Esophagus muscularis mucosa (tissue), 4 donors: ENCODE results near the gene KLC1. TPM values are rescaled to one million over a fixed set of nuclear protein-coding genes. Genes with fewer than 3 reads are reported as not detected.

Source experiments
- DNase-seq: peaks from one replicate; pipeline ENCODE4 v3.0.0-alpha.2; 2017; ENCODE audit errors: extremely low spot score
- H3K27ac ChIP-seq, 4 donors: fragments of 200-600 bp; sonication (generic); replicated peaks in 1 of 4; 1 replicate in 3 of 4; 2 replicates in 1 of 4; pipeline ENCODE4 v1.5.1; 2016 to 2019; ENCODE audit warnings: mild to moderate bottlenecking in 1 of 4
- H3K27me3 ChIP-seq, 4 donors: fragments of 200-600 bp; sonication (generic); one replicate each; pipeline versions ENCODE4 v1.5.1 to v1.6.0; 2016 to 2019
- H3K36me3 ChIP-seq, 4 donors: fragments of 200-600 bp; sonication (generic); one replicate each; pipeline ENCODE4 v1.5.1; 2016 to 2019
- H3K4me1 ChIP-seq, 4 donors: fragments of 200-600 bp; sonication (generic); one replicate each; pipeline ENCODE4 v1.5.1; 2016 to 2019
- H3K4me3 ChIP-seq, 4 donors: fragments of 200-600 bp; sonication (generic); 1 replicate in 2 of 4; 2 replicates in 2 of 4; pipeline ENCODE4 v1.5.1; 2016 to 2019; ENCODE audit warnings: mild to moderate bottlenecking in 4 of 4, moderate library complexity in 1 of 4
- H3K9me3 ChIP-seq, 4 donors: fragments of 200-600 bp; sonication (generic); 1 replicate in 3 of 4; 2 replicates in 1 of 4; pipeline ENCODE4 v1.5.1; 2016 to 2019
- EP300 ChIP-seq: sonication (generic); formaldehyde crosslinking; IDR thresholded peaks from one replicate; pipeline ENCODE4 v1.6.1; 2017; ENCODE audit warnings: antibody characterized with exemption
- POLR2A ChIP-seq: fragments of 450-650 bp; IDR thresholded peaks from one replicate; pipeline ENCODE4 v1.6.1; 2017; ENCODE audit warnings: antibody characterized with exemption, moderate library complexity, mild to moderate bottlenecking, low read depth
- POLR2AphosphoS5 ChIP-seq, 2 donors: sonication (generic); formaldehyde crosslinking; IDR thresholded peaks; one replicate each; pipeline ENCODE4 v1.6.1; 2017; ENCODE audit warnings: antibody characterized with exemption in 2 of 2
- WGBS: methylation state at CpG from one replicate; pipeline ENCODE4 v1.1.5; 2018; 5-methylcytosine and 5-hydroxymethylcytosine counted together
- intact Hi-C: fragments of 100-400 bp; cut with DNase I; formaldehyde crosslinking; loops from one replicate; pipeline ENCODE4 v1.15.1; 2023
- total RNA-seq, 4 donors: library from RNA; depleted of rRNA; stranded (reverse); fragments of >200 nt; gene quantifications; one replicate each; pipeline versions ENCODE4 v1.1.0 to v1.2.1, GENCODE V29; 2016
- TF ChIP-seq, protein P1 (sequence below), 3 experiments: fragments of 200-600 bp in 2 of 3; fragments of 450-650 bp in 1 of 3; sonication (generic) in 2 of 3; IDR thresholded peaks; one replicate each; pipeline ENCODE4 v1.5.1; 2017 to 2019; ENCODE audit warnings: antibody characterized with exemption in 3 of 3, mild to moderate bottlenecking in 2 of 3, moderate library complexity in 1 of 3

The KLC1 gene
- total RNA-seq, 4 donors from 2014 or later: 285 to 343 (median 312) TPM

GRCh38 chr14:103731916-103732867, 103.2 kb downstream of the KLC1 start:
- no peaks in the 10 kb centered on the region for H3K9me3 ChIP-seq
- no peak overlapping the region for H3K4me3 ChIP-seq
- H3K36me3 ChIP-seq: peaks cover 40 to 89% (median 75%) of the 10 kb centered on the region in 4 donors
- H3K27me3 ChIP-seq: no peaks in the 10 kb centered on the region
- H3K4me1 ChIP-seq: peaks cover 32 to 80% (median 61%) of the 10 kb centered on the region in 4 donors
- DNase-seq: no peak
- intact Hi-C loops: no loop called here
- TF ChIP-seq POLR2A: no peak
- TF ChIP-seq, protein P1, sequence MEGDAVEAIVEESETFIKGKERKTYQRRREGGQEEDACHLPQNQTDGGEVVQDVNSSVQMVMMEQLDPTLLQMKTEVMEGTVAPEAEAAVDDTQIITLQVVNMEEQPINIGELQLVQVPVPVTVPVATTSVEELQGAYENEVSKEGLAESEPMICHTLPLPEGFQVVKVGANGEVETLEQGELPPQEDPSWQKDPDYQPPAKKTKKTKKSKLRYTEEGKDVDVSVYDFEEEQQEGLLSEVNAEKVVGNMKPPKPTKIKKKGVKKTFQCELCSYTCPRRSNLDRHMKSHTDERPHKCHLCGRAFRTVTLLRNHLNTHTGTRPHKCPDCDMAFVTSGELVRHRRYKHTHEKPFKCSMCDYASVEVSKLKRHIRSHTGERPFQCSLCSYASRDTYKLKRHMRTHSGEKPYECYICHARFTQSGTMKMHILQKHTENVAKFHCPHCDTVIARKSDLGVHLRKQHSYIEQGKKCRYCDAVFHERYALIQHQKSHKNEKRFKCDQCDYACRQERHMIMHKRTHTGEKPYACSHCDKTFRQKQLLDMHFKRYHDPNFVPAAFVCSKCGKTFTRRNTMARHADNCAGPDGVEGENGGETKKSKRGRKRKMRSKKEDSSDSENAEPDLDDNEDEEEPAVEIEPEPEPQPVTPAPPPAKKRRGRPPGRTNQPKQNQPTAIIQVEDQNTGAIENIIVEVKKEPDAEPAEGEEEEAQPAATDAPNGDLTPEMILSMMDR (IDR thresholded peaks at IDR 0.05): no peak
- TF ChIP-seq POLR2AphosphoS5 (IDR thresholded peaks at IDR 0.05): no peak
- no peak for TF ChIP-seq EP300
- WGBS: 94% methylated on average over 20 of the region's 24 CpGs
- H3K27ac ChIP-seq: peak overlapping the region in 2 of 4 donors; percentile 1 to 92

GRCh38 chr14:103732868-103733620, 104.0 kb downstream of the KLC1 start:
- Histone ChIP-seq H3K4me1 (peaks cover 37 to 84% (median 65%) of the 10 kb centered on the region in 4 donors), H3K36me3 (peaks cover 40 to 91% (median 67%) of the 10 kb centered on the region in 4 donors), H3K27me3 (no peaks in the 10 kb centered on the region), H3K27ac (peak overlapping the region in 2 of 4 donors; percentile 31 to 92), H3K4me3 (no peak overlapping the region), H3K9me3 (no peaks in the 10 kb centered on the region)
- TF ChIP-seq POLR2A: no peak
- TF ChIP-seq, protein P1 (IDR thresholded peaks at IDR 0.05): no peak
- no peak for TF ChIP-seq POLR2AphosphoS5 (IDR thresholded peaks at IDR 0.05)
- no peak for TF ChIP-seq EP300
- WGBS: 86% methylated on average over 8 of the region's 9 CpGs
- intact Hi-C loops: no loop called here
- DNase-seq: no peak

GRCh38 chr14:103733651-103734050, 104.6 kb downstream of the KLC1 start:
- 86% methylated on average over 14 of the region's 14 CpGs for WGBS
- TF ChIP-seq POLR2A: no peak
- TF ChIP-seq, protein P1 (IDR thresholded peaks at IDR 0.05): no peak
- no peak for TF ChIP-seq POLR2AphosphoS5 (IDR thresholded peaks at IDR 0.05)
- no peak for TF ChIP-seq EP300
- no peaks in the 10 kb centered on the region for H3K27me3 ChIP-seq
- no peak overlapping the region for H3K4me3 ChIP-seq
- no peak for DNase-seq
- H3K36me3 ChIP-seq: peaks cover 39 to 91% (median 65%) of the 10 kb centered on the region in 4 donors
- H3K4me1 ChIP-seq: peaks cover 37 to 89% (median 69%) of the 10 kb centered on the region in 4 donors
- intact Hi-C loops: no loop called here
- H3K27ac ChIP-seq: peak overlapping the region in 3 of 4 donors; percentile 91 to 94 (median 92)
- no peaks in the 10 kb centered on the region for H3K9me3 ChIP-seq

DNA sequence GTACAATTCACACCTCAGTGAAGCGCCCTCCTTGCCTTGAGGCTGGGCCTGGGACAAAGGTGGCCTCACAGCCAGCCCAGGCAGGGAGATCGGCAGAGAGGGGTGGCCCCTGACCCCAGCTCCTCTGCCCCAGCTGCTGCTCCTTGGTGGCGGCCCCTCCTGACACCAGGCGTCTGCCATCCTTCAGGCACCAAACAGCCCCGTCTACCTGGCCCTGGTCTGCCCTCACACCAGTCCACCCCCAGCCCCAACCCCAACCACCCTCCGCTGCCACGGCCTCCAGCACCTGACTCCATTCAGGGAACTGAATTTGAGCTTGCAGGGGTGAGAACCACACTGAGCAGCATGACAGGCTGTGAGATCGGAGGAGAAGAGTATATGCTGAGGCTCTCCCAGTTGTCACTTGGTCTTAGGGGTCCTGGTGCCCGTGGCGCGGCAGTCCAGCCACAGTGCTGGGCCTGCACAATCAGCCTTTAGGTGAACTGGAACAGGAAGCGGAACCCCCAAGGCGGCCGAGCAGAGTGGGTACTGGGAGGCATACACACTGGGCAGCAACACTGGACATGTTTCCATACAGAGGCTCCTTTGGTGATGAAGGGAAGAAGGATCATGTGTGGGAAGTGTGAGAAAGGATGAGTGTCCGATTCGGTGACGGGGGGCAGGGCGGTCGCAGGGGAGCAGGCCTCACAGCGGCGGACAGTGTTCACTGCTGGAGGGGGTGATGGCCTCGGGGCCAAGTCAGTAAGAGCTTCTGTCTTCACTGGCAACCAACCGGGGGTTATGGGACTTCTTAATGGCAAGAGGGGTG, 105.3 kb downstream of the KLC1 start:
- H3K27me3 ChIP-seq: no peaks in the 10 kb centered on the region
- TF ChIP-seq, protein P1 (IDR thresholded peaks at IDR 0.05): no peak
- TF ChIP-seq POLR2AphosphoS5 (IDR thresholded peaks at IDR 0.05): no peak
- TF ChIP-seq POLR2A: no peak
- H3K36me3 ChIP-seq: peaks cover 33 to 91% (median 64%) of the 10 kb centered on the region in 4 donors
- H3K27ac ChIP-seq: peak overlapping the region; percentile 86 to 94 (median 92)
- H3K4me1 ChIP-seq: peaks cover 37 to 95% (median 73%) of the 10 kb centered on the region in 4 donors
- no peak overlapping the region for H3K4me3 ChIP-seq
- no peaks in the 10 kb centered on the region for H3K9me3 ChIP-seq
- WGBS: 88% methylated on average over 18 of the region's 23 CpGs
- DNase-seq: no peak
- intact Hi-C loops: no loop called here
